ENCODE measurements around the gene STEAP1. TPM values are rescaled to one million over a fixed set of nuclear protein-coding genes. Genes with fewer than 3 reads are reported as not detected.
"Not testable (repeated sequence)": the region's sequence is repeated elsewhere in the genome, so short reads cannot be mapped to it uniquely, and the experiment has no call there.

Gene STEAP1
- 100 to 1,000 TPM in 1 of 4 donors, 10 to 100 TPM in 2, 1 to 10 TPM in 1; 8.2 to 106 (median 40.9) TPM for total RNA-seq

DNA sequence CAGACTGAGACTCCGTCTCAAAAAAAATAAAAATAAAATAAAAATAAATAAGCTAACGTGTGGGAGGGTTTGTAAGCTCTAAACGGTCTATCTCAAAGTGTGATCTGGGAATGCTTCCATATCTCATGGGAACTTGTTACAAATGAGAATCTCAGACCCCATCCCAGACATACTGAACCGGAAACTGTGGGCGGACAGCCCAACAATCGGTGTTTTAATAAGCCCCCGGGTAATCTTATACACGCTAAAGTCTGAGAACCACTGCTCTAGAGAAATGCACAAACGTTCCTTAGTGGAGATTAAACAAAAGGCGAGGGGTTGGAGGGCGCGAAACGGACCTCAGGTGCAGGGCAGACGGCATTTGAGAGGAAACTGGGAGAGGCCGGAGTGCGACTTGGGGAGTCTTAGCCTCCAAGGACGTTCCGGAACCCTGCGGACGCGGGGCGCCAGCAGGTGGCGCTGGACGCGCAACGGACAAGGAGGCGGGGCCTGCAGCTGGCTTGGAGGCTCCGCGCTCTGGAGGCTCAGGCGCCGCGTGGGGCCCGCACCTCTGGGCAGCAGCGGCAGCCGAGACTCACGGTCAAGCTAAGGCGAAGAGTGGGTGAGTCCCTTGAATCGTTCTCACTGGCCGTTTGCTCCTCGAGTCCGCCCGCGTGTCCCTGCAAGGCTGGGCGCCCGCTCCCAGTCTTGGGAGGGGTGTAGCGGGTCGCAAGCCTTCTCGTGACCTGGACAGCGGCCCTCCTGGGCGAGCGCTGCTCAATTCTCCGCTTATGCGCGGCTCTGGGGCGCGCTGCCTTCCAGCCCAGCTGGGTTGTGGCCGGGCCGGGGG, at the start of gene STEAP1:
Gene STEAP1 (plus strand): TSS at position 527 of the 829 bp plus-strand sequence. CDS start 5,320 bp downstream, outside the sequence.
- ATAC-seq (ENCODE audit: low FRiP score) (peak; percentile 92), DNase-seq (ENCODE audit: low spot score) (peak; percentile 77)
- TF ChIP-seq, protein P1, sequence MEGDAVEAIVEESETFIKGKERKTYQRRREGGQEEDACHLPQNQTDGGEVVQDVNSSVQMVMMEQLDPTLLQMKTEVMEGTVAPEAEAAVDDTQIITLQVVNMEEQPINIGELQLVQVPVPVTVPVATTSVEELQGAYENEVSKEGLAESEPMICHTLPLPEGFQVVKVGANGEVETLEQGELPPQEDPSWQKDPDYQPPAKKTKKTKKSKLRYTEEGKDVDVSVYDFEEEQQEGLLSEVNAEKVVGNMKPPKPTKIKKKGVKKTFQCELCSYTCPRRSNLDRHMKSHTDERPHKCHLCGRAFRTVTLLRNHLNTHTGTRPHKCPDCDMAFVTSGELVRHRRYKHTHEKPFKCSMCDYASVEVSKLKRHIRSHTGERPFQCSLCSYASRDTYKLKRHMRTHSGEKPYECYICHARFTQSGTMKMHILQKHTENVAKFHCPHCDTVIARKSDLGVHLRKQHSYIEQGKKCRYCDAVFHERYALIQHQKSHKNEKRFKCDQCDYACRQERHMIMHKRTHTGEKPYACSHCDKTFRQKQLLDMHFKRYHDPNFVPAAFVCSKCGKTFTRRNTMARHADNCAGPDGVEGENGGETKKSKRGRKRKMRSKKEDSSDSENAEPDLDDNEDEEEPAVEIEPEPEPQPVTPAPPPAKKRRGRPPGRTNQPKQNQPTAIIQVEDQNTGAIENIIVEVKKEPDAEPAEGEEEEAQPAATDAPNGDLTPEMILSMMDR (IDR thresholded peaks at IDR 0.05): peak in 2 of 3 donors; percentile 50 to 60

DNA sequence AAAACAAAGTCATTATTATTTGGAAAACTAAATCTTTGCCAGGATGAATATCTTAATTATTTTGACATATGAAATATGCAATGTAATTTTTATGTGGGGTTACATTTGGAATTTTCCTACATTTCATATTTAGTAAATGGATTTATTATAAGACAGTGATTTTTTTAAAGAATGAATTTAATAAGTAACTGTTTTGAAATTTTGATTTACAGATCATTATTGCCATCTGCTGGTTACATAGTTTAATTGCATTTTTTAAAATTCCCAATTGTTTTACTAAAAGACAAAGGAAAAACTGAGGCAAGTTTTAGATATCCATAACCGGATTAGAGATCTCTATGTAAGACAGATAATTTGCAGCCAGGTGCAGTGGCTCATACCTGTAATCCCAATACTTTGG, 39.3 kb upstream of the STEAP1 start:
- not testable (repeated sequence) for DNase-seq (ENCODE audit: low spot score); ATAC-seq (ENCODE audit: low FRiP score)

DNA sequence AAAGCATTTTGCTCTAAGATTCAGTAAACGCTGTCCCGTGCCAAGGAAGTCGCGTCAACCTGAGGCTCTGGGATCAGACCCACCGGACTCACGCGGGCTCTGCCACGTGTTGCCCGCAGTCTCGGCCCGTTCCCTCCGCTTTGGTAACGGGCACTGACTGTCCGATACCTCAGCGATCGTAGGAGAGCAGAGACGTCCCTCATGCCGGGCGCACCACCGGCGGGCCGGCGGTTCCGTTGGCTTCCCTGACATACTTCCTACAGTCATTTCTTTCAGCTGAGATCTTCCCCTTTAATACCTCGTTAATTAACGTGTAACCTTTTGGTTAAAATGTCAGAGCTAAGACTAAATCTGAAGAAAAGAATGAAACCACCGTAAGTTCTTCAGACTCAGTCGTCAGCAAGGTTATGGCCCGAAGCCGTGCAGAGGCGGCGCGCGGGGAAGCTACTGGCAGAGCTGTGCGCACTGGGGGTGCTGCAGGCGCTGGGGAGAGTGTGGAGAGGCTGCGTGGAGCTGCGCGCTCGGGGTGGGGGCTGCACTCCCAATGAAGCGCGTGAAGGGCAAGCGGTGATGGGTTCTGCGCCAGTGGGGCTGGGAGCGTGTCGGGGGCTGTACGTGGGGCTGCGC, 35.6 kb upstream of the STEAP1 start:
- ATAC-seq (ENCODE audit: low FRiP score): peak; percentile 70
- not testable (repeated sequence) for DNase-seq (ENCODE audit: low spot score)

DNA sequence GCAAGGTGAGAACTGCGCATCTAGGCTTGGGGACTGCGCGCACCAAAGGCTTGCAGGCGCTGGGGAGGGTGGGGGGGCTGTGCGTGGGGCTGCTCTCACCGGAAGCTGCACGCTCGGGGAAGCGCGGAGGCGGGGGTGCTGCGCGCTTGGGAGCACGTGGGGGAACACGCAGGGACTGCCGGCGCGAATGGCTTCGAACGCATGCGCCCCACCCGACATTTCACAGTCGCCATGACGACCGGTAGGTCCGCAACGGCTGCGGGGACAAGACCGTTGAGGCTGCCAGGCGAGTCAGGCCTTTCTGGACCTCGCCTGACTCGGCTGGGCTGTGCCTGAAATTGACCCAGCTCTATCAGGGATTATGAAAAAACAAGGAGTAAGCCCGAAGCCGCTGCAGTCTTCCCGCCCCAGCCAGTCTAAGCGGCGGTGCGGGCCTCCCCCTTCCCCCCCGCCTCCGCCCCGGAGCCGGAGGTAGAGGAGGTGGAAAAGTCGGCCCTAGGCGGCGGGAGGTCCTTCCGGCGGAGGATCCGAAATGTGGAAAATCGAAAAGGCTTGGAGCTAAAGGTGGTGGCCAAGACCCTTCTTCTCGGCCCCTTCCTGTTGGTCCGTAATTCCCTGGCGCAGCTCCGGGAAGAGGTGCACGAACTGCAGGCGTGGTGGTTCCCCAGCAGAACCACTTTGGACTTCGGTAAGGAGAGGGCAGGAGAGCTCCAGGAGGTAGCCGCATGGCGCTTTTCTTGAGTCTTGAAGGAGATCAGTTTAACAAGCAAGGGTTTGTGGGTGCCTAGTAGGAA, 34.9 kb upstream of the STEAP1 start:
- no peak for DNase-seq (ENCODE audit: low spot score)
- TF ChIP-seq, protein P1 (IDR thresholded peaks at IDR 0.05): no peak
- ATAC-seq (ENCODE audit: low FRiP score): peak; percentile 83

DNA sequence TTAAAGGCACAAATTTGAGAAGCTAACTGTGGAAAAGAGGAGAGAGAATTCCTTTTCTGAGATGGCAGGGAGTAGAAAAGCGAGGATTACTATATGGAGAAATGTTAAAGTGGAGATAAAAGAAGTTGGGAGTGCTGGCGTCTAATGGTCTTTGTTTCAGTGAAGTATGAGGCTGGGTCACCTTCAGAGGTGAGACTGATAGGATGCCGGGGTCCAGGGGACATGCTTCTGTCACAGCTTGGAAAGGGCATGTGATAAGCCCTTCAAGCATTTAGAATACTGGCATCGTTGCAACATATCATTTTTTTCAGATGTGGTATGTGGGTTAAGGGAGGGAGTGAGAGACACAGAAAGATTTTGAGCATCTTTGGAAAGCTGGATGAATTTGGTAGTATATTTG, 34.1 kb upstream of the STEAP1 start:
- ATAC-seq (ENCODE audit: low FRiP score); DNase-seq (ENCODE audit: low spot score): not testable (repeated sequence)

DNA sequence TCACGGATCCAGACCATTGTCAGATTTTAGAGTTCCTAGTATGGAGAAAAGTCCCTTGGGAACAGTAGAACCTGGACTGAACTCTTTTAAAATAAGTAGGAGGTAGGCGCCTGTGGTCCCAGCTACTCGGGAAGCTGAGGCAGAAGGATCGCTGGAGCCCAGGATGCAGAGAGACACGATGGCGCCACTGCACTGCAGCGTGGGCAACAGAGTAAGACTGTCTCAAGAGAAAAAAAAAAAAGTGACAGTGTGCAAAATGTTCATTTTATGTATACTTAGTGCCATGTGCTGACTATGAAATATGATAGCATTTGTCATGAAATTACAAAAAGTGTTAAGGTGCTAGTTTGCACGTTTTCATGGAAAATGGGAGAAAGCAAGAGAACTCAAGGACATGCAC, 22.5 kb upstream of the STEAP1 start:
- DNase-seq (ENCODE audit: low spot score); ATAC-seq (ENCODE audit: low FRiP score): not testable (repeated sequence)

DNA sequence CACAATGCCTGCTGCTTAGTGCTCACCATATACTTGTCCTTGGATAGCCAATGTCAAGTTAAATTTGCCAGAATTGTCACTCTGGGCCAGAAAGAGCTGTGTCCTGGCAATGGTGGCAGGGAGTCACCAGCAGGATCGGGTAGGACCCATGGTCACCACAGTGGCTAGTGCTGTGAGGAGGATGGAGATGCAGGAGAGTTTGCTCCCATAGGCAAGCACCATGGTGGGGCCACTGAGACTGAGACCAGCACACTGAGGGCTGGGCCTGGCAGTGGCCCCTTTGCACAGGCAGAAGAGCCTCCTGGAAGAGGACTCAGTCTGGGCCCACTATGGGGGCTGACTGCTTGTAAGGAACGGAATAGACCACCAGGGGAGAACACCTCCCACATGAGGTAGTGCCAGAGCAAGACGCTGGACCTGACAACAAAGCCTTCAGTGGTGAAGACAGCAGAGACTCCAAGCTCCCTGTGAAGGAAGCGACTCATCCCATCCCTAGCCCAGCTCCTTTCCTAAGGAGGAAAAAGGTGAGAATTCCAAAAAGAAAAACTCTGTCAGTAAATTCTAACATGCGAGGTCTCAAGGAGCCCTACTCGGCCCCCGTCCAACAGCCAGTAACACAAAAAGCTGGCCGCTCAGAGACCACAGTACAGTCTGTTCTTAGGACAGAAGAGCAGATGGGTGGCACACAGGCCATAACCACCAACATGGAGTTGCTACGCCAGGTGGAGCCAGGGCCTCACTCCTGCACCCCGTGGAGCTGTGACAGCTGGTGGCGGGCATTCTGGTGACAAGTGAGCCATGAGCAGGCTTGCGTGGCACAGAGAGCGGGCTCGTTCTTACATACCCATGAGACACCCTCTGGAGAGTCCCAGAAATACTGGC, 6.9 kb upstream of the STEAP1 start:
- not testable (repeated sequence) for DNase-seq (ENCODE audit: low spot score); ATAC-seq (ENCODE audit: low FRiP score)

DNA sequence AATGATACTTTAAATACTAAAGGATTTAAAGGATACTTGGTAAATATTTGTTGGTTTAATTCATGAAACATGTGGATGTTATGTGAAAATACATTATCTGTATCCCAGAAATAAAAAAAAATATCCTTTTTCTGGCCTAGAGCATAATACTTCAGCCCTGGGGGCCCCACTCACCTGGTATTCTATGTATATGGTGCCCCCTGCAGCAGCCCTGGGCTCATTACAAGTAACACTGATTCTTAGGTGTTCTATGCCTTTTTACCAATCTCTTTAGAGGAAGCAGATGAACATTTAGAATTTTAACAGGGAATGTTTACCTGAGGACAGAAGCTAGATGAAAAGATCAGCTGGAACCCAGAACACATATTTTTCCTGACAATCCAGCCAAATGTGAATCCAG, 4.8 kb upstream of the STEAP1 start:
- ATAC-seq (ENCODE audit: low FRiP score); DNase-seq (ENCODE audit: low spot score): not testable (repeated sequence)

DNA sequence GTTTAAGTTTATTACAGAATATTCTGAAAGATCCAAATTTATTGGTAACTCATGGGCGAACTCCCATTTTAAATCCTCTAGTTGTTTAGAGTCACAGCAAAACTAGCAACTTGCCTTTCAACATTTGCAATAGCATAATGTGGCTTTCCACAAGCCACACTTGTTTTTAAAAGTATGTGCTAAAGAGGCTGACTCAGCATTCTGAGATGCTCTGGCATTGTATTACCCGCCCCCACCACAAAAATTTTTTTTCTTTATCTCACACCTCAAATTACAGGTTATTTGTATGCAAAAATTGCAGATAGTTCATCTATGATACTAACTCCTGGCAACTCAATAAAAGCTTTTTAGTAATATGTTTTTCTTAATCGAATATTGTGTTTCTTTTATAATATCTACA, 2.4 kb upstream of the STEAP1 start:
- DNase-seq (ENCODE audit: low spot score); ATAC-seq (ENCODE audit: low FRiP score): not testable (repeated sequence)

DNA sequence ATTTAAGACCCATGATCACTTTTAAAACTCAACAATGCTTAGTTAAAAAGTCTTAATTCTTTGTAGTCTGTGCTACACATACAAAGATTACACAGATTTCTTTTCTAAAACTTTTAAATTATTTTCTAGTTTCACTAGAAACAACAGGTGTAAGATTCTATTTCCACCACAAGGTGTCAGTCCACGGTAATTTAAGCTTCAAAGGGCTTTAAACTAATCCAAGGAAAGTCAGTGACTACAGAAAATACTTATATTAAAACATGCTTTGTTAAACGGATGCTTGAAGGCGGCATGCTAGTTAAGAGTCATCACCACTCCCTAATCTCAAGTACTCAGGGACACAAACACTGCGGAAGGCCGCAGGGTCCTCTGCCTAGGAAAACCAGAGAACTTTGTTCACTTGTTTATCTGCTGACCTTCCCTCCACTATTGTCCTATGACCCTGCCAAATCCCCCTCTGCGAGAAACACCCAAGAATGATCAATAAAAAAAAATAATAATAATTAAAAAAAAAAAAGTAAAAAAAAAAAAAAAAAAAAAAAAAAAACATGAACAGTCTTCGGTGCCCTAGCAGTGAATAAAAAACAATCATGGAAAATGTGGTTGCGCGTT, 1.5 kb upstream of the STEAP1 start:
- not testable (repeated sequence) for ATAC-seq (ENCODE audit: low FRiP score); DNase-seq (ENCODE audit: low spot score)
